ENCODE data around the gene TTC39C.

GRCh38 chr18:23998820-23999219, 15.7 kb upstream of the TTC39C start:
- no peak for TF ChIP-seq ZNF274 (IDR thresholded peaks at IDR 0.05; ENCODE audit: low read depth, low read length)
- TF ChIP-seq YY1 (IDR thresholded peaks at IDR 0.05; ENCODE audit: insufficient read depth, insufficient read length) = no peak
- TF ChIP-seq SUZ12 (IDR thresholded peaks at IDR 0.05; ENCODE audit: extremely low read depth, insufficient read depth, insufficient read length) = no peak

All from NT2/D1 (cell line).